HG03520 (cell line): ENCODE measurements around the gene WSCD2.

Source experiments
- ATAC-seq: cut with Tn5 transposase; IDR thresholded peaks from one replicate; pipeline ENCODE4 v1.9.1; 2021; ENCODE audit warnings: mild to moderate bottlenecking, moderate library complexity; ENCODE audit not compliant: unreplicated experiment

Gene WSCD2

DNA sequence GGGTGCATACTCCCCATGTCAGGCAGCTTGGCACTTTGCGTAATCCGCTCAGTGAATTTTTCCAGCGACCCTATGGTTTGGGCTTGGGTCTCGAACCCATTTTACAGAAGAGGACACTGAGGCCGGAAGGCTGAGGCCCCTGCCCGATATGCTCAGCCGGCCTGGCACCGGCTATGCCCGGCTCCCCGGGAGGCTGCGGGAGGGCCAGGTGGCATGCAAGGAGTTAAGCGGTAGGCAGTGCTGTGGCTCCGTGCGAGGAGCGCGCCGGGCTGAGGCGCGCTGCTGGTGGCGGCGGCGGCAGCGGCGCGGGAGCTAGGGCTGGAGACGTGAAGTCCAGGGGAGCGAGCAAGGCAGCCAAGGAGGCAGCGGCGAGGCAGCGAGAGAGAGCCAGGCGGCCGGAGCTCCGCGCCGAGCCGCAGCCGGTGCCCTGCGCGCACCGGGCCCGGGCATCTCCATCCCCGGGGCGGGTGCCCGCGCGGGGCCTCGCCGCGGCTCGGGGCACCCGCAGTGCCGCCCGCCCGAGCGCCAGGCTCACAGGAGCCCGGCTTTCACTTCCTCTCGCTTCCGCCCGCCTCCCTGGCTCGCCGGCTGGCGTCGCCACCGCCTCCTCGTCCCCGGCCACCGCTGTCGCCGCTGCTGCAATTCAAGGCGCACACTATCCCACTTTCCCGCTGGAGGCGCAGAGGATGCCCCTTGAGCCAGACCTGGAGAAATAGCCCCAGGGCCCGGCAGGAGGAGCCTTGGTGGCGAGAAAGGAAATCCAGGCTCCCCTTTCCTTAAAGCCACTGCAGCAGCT, at the start of gene WSCD2:
TSS of gene WSCD2 (plus strand) at position 272 of the 796 bp plus-strand sequence. CDS start 66,545 bp downstream, outside the sequence.
- no peak for ATAC-seq

GRCh38 chr12:108079721-108080120, 49.4 kb upstream of the WSCD2 start:
- ATAC-seq, result no peak

GRCh38 chr12:108080363-108080762, 48.7 kb upstream of the WSCD2 start:
- no peak for ATAC-seq

DNA sequence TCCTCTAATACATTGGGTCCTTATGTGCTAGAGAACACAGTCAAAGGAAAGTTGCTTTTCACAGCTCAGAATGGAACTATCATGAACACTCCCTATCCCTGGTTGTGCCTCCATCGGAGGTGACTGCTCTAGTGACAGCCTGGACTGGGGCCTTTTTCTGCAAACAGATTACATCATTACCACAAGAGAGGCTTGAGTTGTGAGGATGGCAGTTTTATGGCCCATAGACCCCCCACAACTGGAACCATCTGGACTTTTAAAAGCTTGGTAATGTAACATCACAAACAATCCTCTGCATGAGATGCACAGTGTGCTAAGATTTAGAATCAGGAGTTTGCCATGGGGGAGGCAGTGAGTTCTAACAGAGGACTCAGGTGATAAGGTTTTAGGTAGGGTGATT, 46.6 kb upstream of the WSCD2 start:
- no peak for ATAC-seq

GRCh38 chr12:108087900-108088299, 41.2 kb upstream of the WSCD2 start:
- ATAC-seq, result no peak

- ATAC-seq, result no peak
Measured at GRCh38 chr12:108090107-108090899, 38.8 kb upstream of the WSCD2 start.

- ATAC-seq, result no peak
Measured at GRCh38 chr12:108090932-108091678, 38.0 kb upstream of the WSCD2 start.

- no peak for ATAC-seq
Measured at GRCh38 chr12:108091679-108092051, 37.4 kb upstream of the WSCD2 start.

DNA sequence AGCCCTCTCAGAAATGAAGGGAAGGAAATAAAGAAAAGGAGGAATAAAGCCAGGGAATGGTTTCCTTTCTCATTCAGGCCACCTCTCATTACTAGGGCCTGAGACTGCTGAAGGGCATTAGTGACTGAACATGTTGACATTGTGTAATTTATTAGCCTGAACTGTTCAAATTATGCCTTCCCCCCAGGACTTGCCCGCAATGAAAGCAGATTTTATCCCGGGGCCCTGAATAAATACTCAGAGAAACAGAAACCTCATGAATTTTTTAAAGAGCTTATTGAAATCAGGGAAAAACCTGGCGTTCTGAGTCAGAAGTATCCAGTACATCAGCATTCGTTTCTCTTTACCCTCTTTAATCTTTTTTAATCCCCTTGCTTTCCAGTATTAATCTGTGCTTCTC, 35.9 kb upstream of the WSCD2 start:
- ATAC-seq, result no peak

DNA sequence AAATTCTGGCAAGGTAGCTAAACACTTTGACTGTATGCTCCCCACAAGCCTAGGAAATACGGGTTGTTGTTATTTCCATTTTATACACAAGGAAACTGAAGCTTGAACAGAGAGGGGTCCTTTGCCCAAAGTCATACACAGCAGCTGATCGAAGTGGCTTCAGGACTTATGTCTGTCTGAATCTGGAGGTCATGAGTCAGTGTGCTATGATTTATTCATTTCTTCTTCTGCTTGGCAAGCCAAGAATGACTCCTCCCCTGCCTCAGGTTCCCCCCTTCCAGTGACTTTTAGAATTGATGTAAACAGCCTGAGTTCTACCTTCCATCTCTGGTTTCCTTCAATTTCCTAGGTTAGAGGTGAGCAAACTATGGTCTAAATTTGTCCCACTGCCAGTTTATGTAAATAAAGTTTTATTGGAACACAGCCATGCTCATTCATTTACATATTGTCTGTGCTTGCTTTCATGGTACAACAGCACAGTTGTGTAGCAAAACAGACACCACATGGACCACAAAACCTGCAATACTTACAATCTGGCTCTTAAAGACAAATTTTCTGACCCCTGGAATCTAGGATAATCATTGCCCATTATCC, 34.9 kb upstream of the WSCD2 start:
- no peak for ATAC-seq

DNA sequence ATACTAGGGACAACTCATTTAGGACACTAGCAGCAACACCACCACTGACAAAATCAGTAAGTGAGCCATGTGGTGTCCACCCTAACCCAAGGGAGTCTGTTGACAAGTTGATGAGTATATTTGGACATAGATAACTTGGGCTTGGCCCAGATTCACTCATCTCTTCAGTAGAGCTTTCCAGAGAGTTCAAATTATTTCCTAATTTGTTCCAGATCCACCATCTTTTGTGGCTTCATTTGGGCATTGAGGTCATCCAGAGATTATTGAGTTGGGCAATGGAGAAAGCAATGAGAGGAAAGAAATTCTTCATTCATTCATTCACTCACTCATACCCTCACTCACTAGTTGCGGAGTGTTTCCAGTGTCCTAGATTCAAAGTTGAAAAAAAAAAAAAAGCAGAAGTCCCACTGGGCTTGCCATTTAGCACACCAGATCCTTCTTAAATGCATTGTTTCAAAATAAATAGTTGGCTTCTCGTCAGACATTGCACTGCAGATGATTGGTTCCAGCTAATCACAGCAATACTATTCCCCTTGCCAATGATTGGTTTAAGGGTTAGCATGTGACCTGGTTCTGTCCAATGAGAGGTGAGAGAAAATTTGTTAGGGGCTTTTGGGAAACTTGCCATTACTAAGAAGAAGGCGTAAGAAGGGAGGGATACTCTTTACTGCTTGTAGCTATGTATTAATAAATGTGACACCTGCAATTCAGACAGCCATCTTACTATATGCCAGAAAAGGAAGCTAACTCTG, 31.8 kb upstream of the WSCD2 start:
- ATAC-seq, result no peak

DNA sequence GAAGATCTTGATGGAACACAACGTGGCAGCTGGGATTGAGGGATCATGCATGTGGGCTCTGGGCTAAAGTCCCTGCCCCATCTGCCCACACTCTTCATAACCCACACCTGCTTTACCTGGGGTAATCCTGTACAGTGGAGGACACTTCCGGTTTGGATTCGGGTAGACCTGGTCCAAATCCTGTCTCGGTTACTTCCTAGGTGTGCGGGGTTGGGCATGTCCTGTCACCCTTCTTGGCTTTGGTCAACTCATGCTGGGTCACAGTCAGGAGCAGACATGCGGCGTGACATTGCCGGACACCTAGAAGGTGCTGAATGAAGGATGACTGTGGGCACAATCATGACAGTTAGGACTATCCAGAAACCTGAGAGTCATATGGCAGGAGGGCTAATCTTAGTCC, 30.7 kb upstream of the WSCD2 start:
- no peak for ATAC-seq

DNA sequence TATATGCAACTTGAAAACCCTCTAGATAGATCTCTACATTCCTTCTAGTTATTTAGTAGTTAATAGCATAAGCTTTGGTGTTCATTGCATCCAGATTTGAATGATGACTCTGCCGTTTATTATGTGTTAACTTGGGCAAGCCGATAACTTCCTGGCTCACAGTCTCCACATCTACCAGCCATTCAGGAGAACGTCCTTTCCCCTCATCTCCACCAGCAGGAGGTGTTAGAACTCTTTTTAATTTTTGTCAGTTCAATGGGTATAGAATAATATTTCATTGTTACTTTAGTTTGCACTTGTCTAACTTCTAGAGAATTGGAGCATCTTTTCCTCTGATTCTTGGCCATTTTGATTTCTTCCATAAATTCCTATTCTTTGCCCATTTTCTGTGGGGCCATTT, 30.0 kb upstream of the WSCD2 start:
- no peak for ATAC-seq

DNA sequence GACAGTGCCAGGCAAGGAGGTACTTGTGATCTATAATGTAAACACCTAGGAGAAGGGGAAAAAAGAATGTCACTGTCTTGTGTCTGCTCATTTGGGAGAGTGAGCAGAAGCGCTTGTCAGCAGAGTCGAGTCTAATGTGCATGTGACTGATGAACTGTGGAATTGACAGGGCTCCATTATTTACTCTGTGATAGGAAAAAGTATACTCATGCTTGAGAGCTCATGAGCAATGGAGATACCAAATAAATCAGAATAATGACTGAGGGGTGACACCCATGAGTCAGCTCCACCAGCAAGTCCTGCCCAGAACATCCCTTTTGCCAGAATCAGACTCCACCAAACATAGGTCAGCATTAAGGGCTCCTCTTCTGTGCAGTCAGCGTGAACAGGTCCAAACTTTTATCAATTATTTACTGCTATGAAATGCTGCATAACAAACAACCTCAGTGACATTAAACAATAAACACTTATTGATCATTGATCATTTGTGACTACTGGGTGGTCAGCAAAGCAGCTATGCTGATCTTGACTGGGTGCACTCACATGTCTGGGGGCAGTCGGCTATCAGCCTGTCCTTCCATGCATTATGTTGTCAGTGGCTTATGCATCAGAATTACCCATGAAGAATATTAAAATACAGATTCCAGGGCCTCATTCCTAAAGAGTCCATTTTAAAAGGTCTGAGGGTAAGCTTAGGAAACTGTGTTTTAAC, 29.2 kb upstream of the WSCD2 start:
- no peak for ATAC-seq

DNA sequence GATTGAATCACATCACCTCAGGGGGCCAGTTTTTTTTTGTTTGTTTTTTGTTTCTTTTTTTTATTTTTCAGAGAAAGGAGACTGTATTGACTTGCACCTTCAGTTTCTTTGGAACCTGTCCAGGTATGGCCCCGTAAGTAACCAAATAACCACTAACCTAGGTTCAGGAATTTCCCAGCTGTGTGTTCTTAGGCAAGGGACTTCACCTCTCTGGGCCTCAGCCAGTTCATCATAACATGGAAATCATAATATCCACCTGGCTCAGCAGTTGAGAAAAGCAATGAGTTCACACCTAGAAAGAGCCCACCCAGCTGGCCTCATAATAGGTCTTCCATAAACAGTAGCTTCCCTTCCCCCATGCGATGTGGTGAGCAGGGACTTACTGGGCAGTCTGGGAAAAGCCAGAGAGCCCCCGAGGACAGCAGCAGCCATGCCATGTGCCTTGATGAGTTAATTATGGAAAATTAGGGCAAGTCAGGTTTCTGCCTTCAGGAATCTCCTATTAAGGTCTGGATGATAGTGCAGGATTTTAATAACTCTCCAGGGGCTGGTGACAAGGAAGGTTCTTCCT, 27.4 kb upstream of the WSCD2 start:
- no peak for ATAC-seq

GRCh38 chr12:108102363-108102762, 26.7 kb upstream of the WSCD2 start:
- no peak for ATAC-seq

- no peak for ATAC-seq
Measured at GRCh38 chr12:108103087-108103486, 26.0 kb upstream of the WSCD2 start.

- ATAC-seq, result no peak
Measured at GRCh38 chr12:108103517-108103916, 25.6 kb upstream of the WSCD2 start.

- ATAC-seq, result no peak
Measured at GRCh38 chr12:108104657-108105056, 24.4 kb upstream of the WSCD2 start.
